22Rv1 (cell line): Measurements from ENCODE around the gene NR0B1.

Experiments
- CTCF ChIP-seq: fragments of 450-650 bp; IDR thresholded peaks from 2 replicates; pipeline ENCODE4 v1.5.1; 2017; ENCODE audit warnings: mild to moderate bottlenecking
- ZFX ChIP-seq: fragments of 450-650 bp; IDR thresholded peaks from 2 replicates; pipeline ENCODE4 v1.6.1; 2017; ENCODE audit warnings: antibody characterized with exemption, borderline replicate concordance

- TF ChIP-seq CTCF (peak; percentile 30), ZFX (no peak)
Measured at GRCh38 chrX:30275498-30275897, 33.7 kb downstream of the NR0B1 start.
